ENCODE data around the gene TJP1.

Gene TJP1

GRCh38 chr15:29813009-29813408, 9.3 kb downstream of the TJP1 start (continued):
- TF ChIP-seq ZFP30 (CRISPR knock-in tag; IDR thresholded peaks at IDR 0.05) (no peak), ISL1 (CRISPR knock-in tag; IDR thresholded peaks at IDR 0.05) (no peak), CREB5 (CRISPR knock-in tag; IDR thresholded peaks at IDR 0.05; ENCODE audit: low read depth) (no peak), ZNF70 (CRISPR knock-in tag; IDR thresholded peaks at IDR 0.05) (no peak), ESRRG (CRISPR knock-in tag; IDR thresholded peaks at IDR 0.05) (no peak)

- TF ChIP-seq ZC3H10 (CRISPR knock-in tag; IDR thresholded peaks at IDR 0.05) (no peak), POU6F1 (CRISPR knock-in tag; IDR thresholded peaks at IDR 0.05; ENCODE audit: borderline replicate concordance, low read depth) (no peak), ZFP3 (CRISPR knock-in tag; IDR thresholded peaks at IDR 0.05) (no peak), ARNTL (CRISPR knock-in tag; IDR thresholded peaks at IDR 0.05; ENCODE audit: borderline replicate concordance, low read depth) (no peak), PPARA (CRISPR knock-in tag; IDR thresholded peaks at IDR 0.05; ENCODE audit: borderline replicate concordance) (no peak)
- ATAC-seq, result 0 out of 3 replicates have a peak, but pooled peaks have one; percentile 25
Observed at GRCh38 chr15:29812384-29812694, 9.9 kb downstream of the TJP1 start.

- ATAC-seq, result no peak
- TF ChIP-seq ARNTL (CRISPR knock-in tag; IDR thresholded peaks at IDR 0.05; ENCODE audit: borderline replicate concordance, low read depth), result no peak
- no peak for TF ChIP-seq ZNF8 (CRISPR knock-in tag; IDR thresholded peaks at IDR 0.05)
- no peak for TF ChIP-seq BACH2 (CRISPR knock-in tag; IDR thresholded peaks at IDR 0.05; ENCODE audit: borderline replicate concordance)
- TF ChIP-seq ESRRG (CRISPR knock-in tag; IDR thresholded peaks at IDR 0.05), result no peak
- TF ChIP-seq ZFP3 (CRISPR knock-in tag; IDR thresholded peaks at IDR 0.05), result no peak
Observed at GRCh38 chr15:29811691-29812383, 10.4 kb downstream of the TJP1 start.

- no peak for ATAC-seq
- TF ChIP-seq RARB (CRISPR knock-in tag; IDR thresholded peaks at IDR 0.05), result no peak
- TF ChIP-seq ISL1 (CRISPR knock-in tag; IDR thresholded peaks at IDR 0.05), result no peak
- no peak for TF ChIP-seq TCF4 (CRISPR knock-in tag; IDR thresholded peaks at IDR 0.05; ENCODE audit: borderline replicate concordance)
- no peak for TF ChIP-seq TSHZ2 (CRISPR knock-in tag; IDR thresholded peaks at IDR 0.05)
- no peak for TF ChIP-seq GLIS3 (CRISPR knock-in tag; IDR thresholded peaks at IDR 0.05)
- no peak for TF ChIP-seq ZNF8 (CRISPR knock-in tag; IDR thresholded peaks at IDR 0.05)
- no peak for TF ChIP-seq PPARA (CRISPR knock-in tag; IDR thresholded peaks at IDR 0.05; ENCODE audit: borderline replicate concordance)
- TF ChIP-seq PATZ1 (CRISPR knock-in tag; IDR thresholded peaks at IDR 0.05; ENCODE audit: borderline replicate concordance), result no peak
- no peak for TF ChIP-seq BACH2 (CRISPR knock-in tag; IDR thresholded peaks at IDR 0.05; ENCODE audit: borderline replicate concordance)
- no peak for TF ChIP-seq ZFP3 (CRISPR knock-in tag; IDR thresholded peaks at IDR 0.05)
Observed at GRCh38 chr15:29805708-29806104, 16.6 kb downstream of the TJP1 start.

- peak; percentile 89 for ATAC-seq
- TF ChIP-seq CREB5 (CRISPR knock-in tag; IDR thresholded peaks at IDR 0.05; ENCODE audit: low read depth), result no peak
- no peak for TF ChIP-seq RARB (CRISPR knock-in tag; IDR thresholded peaks at IDR 0.05)
- TF ChIP-seq SNAI2 (CRISPR knock-in tag; IDR thresholded peaks at IDR 0.05), result no peak
- TF ChIP-seq ZNF8 (CRISPR knock-in tag; IDR thresholded peaks at IDR 0.05), result no peak
- no peak for TF ChIP-seq PPARA (CRISPR knock-in tag; IDR thresholded peaks at IDR 0.05; ENCODE audit: borderline replicate concordance)
- no peak for TF ChIP-seq CSDC2 (CRISPR knock-in tag; IDR thresholded peaks at IDR 0.05)
- TF ChIP-seq ESRRG (CRISPR knock-in tag; IDR thresholded peaks at IDR 0.05), result no peak
- TF ChIP-seq BACH2 (CRISPR knock-in tag; IDR thresholded peaks at IDR 0.05; ENCODE audit: borderline replicate concordance), result no peak
- no peak for TF ChIP-seq POU6F1 (CRISPR knock-in tag; IDR thresholded peaks at IDR 0.05; ENCODE audit: borderline replicate concordance, low read depth)
- no peak for TF ChIP-seq ZC3H10 (CRISPR knock-in tag; IDR thresholded peaks at IDR 0.05)
- TF ChIP-seq ISL1 (CRISPR knock-in tag; IDR thresholded peaks at IDR 0.05), result no peak; the same call in 1 of the 2 replicates
- TF ChIP-seq GLIS3 (CRISPR knock-in tag; IDR thresholded peaks at IDR 0.05), result no peak
- no peak for TF ChIP-seq ZFP3 (CRISPR knock-in tag; IDR thresholded peaks at IDR 0.05)
Observed at GRCh38 chr15:29805043-29805707, 17.1 kb downstream of the TJP1 start.
